HG02623 (cell line): ENCODE results near the gene USP17L17.
"Not testable (repeated sequence)": the region's sequence is repeated elsewhere in the genome, so short reads cannot be mapped to it uniquely, and the experiment has no call there.

Experiments
- ATAC-seq: cut with Tn5 transposase; IDR thresholded peaks from one replicate; pipeline ENCODE4 v1.9.1; 2021; ENCODE audit warnings: moderate library complexity; ENCODE audit not compliant: unreplicated experiment

The USP17L17 gene

GRCh38 chr4:9243579-9243978 lies at the start of gene USP17L17:
USP17L17 (plus strand) TSS chr4:9243879; CDS start chr4:9243879, 0 bp downstream.
- not testable (repeated sequence) for ATAC-seq

DNA sequence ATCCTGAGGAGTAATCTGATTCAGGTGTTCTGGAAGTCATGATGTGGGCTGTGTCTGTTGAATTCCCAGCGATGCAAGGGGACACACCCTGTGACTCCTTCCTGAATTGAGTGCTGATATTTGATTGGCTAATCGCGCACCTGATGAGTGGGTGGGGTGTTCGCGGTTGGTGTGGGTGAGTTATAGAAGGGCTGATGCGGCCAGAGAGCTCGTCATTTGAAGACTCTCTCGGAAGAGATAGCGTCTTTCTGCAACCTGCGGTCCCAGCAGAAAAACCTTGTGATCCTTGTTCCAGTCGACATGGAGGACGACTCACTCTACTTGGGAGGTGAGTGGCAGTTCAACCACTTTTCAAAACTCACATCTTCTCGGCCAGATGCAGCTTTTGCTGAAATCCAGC lies 33.3 kb upstream of the USP17L17 start, which contains the start of gene USP17L10:
Gene USP17L10, plus strand, starts transcription at position 301 of the 400 bp plus-strand sequence. Its CDS starts 0 bp downstream, at position 301.
- ATAC-seq: not testable (repeated sequence)

DNA sequence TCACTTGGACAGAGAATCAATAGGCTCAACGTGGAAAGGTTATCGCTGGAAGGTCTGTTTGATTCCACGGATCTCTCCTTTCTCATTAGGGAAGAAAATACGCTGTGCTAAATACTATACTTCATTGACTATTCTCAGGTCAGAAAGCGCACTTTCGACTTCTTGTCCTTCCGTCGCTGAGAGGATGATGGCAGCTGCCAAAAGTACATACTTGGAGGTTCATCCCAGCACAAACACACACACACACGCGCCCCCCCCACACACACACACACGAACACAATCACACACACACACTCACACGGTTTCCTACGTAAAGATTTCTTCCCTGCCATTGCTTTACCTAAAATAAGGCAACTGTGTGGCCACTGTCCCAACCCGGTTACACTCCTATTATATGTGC lies 29.0 kb upstream of the USP17L17 start:
- not testable (repeated sequence) for ATAC-seq

DNA sequence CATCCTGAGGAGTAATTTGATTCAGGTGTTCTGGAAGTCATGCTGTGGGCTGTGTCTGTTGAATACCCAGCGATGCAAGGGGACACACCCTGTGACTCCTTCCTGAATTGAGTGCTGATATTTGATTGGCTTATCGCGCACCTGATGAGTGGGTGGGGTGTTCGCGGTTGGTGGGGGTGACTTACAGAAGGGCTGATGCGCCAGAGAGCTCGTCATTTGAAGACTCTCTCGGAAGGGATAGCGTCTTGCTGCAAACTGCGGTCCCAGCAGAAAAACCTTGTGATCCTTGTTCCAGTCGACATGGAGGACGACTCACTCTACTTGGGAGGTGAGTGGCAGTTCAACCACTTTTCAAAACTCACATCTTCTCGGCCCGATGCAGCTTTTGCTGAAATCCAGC lies 28.6 kb upstream of the USP17L17 start, which contains the start of gene USP17L11:
Gene USP17L11, plus strand, starts transcription at position 301 of the 400 bp plus-strand sequence. Its CDS starts 0 bp downstream, at position 301.
- ATAC-seq: not testable (repeated sequence)

- ATAC-seq: not testable (repeated sequence)
These were observed 23.8 kb upstream of the USP17L17 start, which contains the start of gene USP17L12 for GRCh38 chr4:9219852-9220251. USP17L12 (plus strand) TSS chr4:9220152; CDS start chr4:9220152, 0 bp downstream.

- ATAC-seq: not testable (repeated sequence)
These were observed 19.1 kb upstream of the USP17L17 start, which contains the start of gene USP17L13 for GRCh38 chr4:9224596-9224995. USP17L13 (plus strand) TSS chr4:9224896; CDS start chr4:9224896, 0 bp downstream.

- not testable (repeated sequence) for ATAC-seq
These were observed 13.4 kb upstream of the USP17L17 start for GRCh38 chr4:9230249-9230648.

DNA sequence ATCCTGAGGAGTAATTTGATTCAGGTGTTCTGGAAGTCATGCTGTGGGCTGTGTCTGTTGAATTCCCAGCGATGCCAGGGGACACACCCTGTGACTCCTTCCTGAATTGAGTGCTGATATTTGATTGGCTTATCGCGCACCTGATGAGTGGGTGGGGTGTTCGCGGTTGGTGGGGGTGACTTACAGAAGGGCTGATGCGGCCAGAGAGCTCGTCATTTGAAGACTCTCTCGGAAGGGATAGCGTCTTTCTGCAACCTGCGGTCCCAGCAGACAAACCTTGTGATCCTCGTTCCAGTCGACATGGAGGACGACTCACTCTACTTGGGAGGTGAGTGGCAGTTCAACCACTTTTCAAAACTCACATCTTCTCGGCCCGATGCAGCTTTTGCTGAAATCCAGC lies 9.6 kb upstream of the USP17L17 start, which contains the start of gene USP17L15:
Gene USP17L15, plus strand, starts transcription at position 301 of the 400 bp plus-strand sequence. Its CDS starts 0 bp downstream, at position 301.
- not testable (repeated sequence) for ATAC-seq

GRCh38 chr4:9238461-9238860 lies 5.2 kb upstream of the USP17L17 start:
- not testable (repeated sequence) for ATAC-seq

DNA sequence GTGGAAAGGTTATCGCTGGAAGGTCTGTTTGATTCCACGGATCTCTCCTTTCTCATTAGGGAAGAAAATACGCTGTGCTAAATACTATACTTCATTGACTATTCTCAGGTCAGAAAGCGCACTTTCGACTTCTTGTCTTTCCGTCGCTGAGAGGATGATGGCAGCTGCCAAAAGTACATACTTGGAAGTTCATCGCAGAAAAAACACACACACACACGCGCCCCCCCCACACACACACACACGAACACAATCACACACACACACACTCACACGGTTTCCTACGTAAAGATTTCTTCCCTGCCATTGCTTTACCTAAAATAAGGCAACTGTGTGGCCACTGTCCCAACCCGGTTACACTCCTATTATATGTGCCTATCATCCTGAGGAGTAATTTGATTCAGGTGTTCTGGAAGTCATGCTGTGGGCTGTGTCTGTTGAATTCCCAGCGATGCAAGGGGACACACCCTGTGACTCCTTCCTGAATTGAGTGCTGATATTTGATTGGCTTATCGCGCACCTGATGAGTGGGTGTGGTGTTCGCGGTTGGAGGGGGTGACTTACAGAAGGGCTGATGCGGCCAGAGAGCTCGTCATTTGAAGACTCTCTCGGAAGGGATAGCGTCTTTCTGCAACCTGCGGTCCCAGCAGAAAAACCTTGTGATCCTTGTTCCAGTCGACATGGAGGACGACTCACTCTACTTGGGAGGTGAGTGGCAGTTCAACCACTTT lies 4.4 kb downstream of the USP17L17 start, which contains the start of gene USP17L18:
Gene USP17L18, plus strand, starts transcription at position 678 of the 728 bp plus-strand sequence. Its CDS starts 0 bp downstream, at position 678.
- ATAC-seq: not testable (repeated sequence)

- ATAC-seq: not testable (repeated sequence)
These were observed 9.4 kb downstream of the USP17L17 start, which contains the start of gene USP17L19 for GRCh38 chr4:9253078-9253477. USP17L19 (plus strand) TSS chr4:9253378; CDS start chr4:9253378, 0 bp downstream.

DNA sequence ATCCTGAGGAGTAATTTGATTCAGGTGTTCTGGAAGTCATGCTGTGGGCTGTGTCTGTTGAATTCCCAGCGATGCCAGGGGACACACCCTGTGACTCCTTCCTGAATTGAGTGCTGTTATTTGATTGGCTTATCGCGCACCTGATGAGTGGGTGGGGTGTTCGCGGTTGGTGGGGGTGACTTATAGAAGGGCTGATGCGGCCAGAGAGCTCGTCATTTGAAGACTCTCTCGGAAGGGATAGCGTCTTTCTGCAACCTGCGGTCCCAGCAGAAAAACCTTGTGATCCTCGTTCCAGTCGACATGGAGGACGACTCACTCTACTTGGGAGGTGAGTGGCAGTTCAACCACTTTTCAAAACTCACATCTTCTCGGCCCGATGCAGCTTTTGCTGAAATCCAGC lies 14.1 kb downstream of the USP17L17 start, which contains the start of gene USP17L20:
Gene USP17L20, plus strand, starts transcription at position 301 of the 400 bp plus-strand sequence. Its CDS starts 0 bp downstream, at position 301.
- ATAC-seq: not testable (repeated sequence)

GRCh38 chr4:9262572-9262971 lies 18.9 kb downstream of the USP17L17 start, which contains the start of gene USP17L21:
USP17L21 (plus strand) TSS chr4:9262872; CDS start chr4:9262872, 0 bp downstream.
- ATAC-seq: not testable (repeated sequence)

- not testable (repeated sequence) for ATAC-seq
These were observed 23.6 kb downstream of the USP17L17 start, which contains the start of gene USP17L22 for GRCh38 chr4:9267319-9267718. USP17L22 (plus strand) TSS chr4:9267619; CDS start chr4:9267619, 0 bp downstream.

DNA sequence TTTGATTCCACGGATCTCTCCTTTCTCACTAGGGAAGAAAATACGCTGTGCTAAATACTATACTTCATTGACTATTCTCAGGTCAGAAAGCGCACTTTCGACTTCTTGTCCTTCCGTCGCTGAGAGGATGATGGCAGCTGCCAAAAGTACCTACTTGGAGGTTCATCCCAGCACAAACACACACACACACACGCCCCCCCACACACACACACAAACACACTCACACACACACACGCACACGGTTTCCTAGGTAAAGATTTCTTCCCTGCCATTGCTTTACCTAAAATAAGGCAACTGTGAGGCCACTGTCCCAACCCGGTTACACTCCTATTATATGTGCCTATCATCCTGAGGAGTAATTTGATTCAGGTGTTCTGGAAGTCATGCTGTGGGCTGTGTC lies 28.0 kb downstream of the USP17L17 start:
- not testable (repeated sequence) for ATAC-seq
